ENCODE data around the gene PSMC1. TPM values are rescaled to one million over a fixed set of nuclear protein-coding genes. Genes with fewer than 3 reads are reported as not detected.

The PSMC1 gene
- total and polyA plus RNA-seq, 8 donors: 64.3 to 118 (median 107) TPM

GRCh38 chr14:90319173-90319572, 62.8 kb downstream of the PSMC1 start:
- Histone ChIP-seq H3K27ac (no peak overlapping the region), H3K4me1 (peaks cover 0 to 5% of the 10 kb centered on the region in 2 donors), H3K4me3 (no peak overlapping the region), H3K36me3 (peaks cover 0 to 36% of the 10 kb centered on the region in 2 donors), H3K27me3 (no peaks in the 10 kb centered on the region), H3K9me3 (no peaks in the 10 kb centered on the region)
- DNase-seq (no peak), ATAC-seq (no peak)
- intact Hi-C loops (cut with DNase I): no loop called here
- no peak for TF ChIP-seq CTCF (IDR thresholded peaks at IDR 0.05)

GRCh38 chr14:90319634-90320541, 63.5 kb downstream of the PSMC1 start:
- intact Hi-C loops (cut with DNase I): no loop called here

GRCh38 chr14:90321891-90322290, 65.5 kb downstream of the PSMC1 start:
- Histone ChIP-seq H3K9me3 (no peaks in the 10 kb centered on the region), H3K4me3 (no peak overlapping the region), H3K27ac (no peak overlapping the region), H3K4me1 (peaks cover 0 to 2% of the 10 kb centered on the region in 2 donors), H3K27me3 (no peaks in the 10 kb centered on the region), H3K36me3 (peaks cover 0 to 9% of the 10 kb centered on the region in 2 donors)
- DNase-seq (no peak), ATAC-seq (no peak)
- intact Hi-C loops (cut with DNase I): no loop called here
- no peak for TF ChIP-seq CTCF (IDR thresholded peaks at IDR 0.05)

More at GRCh38 chr14:90319634-90320541, 63.5 kb downstream of the PSMC1 start:
- Histone ChIP-seq H3K36me3 (peaks cover 0 to 29% of the 10 kb centered on the region in 2 donors), H3K4me3 (no peak overlapping the region), H3K27ac (no peak overlapping the region), H3K9me3 (no peaks in the 10 kb centered on the region), H3K27me3 (no peaks in the 10 kb centered on the region), H3K4me1 (peaks cover 0 to 5% of the 10 kb centered on the region in 2 donors)
- no peak for TF ChIP-seq CTCF (IDR thresholded peaks at IDR 0.05)
- ATAC-seq (no peak), DNase-seq (no peak)

Other genes starting within 250 kb of the PSMC1 start
- gene KCNK13, start 194.6 kb upstream of the PSMC1 start, total RNA-seq: 1 to 10 TPM in 1 of 2 donors, under 1 TPM in 1; 0.32 to 2.8 TPM
- under 1 TPM; 0.15 to 0.25 (median 0.21) TPM for gene KCNK13, start 194.6 kb upstream of the PSMC1 start, polyA plus RNA-seq (ENCODE audit: insufficient read length in 6 of 6)
- gene NRDE2, start 75.4 kb downstream of the PSMC1 start, total RNA-seq: 10 to 100 TPM; 17.4 to 21.1 TPM
- 10 to 100 TPM; 19.6 to 25.7 (median 22.4) TPM for gene NRDE2, start 75.4 kb downstream of the PSMC1 start, polyA plus RNA-seq (ENCODE audit: insufficient read length in 6 of 6)
- 100 to 1,000 TPM; 553 to 556 TPM for gene CALM1, start 140.5 kb downstream of the PSMC1 start, total RNA-seq
- 100 to 1,000 TPM; 581 to 767 (median 675) TPM for gene CALM1, start 140.5 kb downstream of the PSMC1 start, polyA plus RNA-seq (ENCODE audit: insufficient read length in 6 of 6)